ENCODE results near the gene CADM1. TPM values are rescaled to one million over a fixed set of nuclear protein-coding genes. Genes with fewer than 3 reads are reported as not detected.

Gene CADM1
- total and polyA plus RNA-seq, 10 donors: 1.4 to 18.8 (median 10.4) TPM

- Histone ChIP-seq H3K36me3 (no peaks in the 10 kb centered on the region), H3K27me3 (replicated peaks in 1 of 7) (peaks cover 0 to 7% (median 0%) of the 10 kb centered on the region in 7 donors), H3K27ac (no peak overlapping the region), H3K9me3 (no peaks in the 10 kb centered on the region), H3K4me3 (no peak overlapping the region), H3K4me1 (no peaks in the 10 kb centered on the region)
- WGBS, 5 donors: 59 to 73% (median 63%) methylated on average over 3 of the region's 3 CpGs
- TF ChIP-seq POLR2A (IDR thresholded peaks at IDR 0.05) (no peak), POLR2AphosphoS5 (IDR thresholded peaks at IDR 0.05) (no peak)
- TF ChIP-seq, protein P1, sequence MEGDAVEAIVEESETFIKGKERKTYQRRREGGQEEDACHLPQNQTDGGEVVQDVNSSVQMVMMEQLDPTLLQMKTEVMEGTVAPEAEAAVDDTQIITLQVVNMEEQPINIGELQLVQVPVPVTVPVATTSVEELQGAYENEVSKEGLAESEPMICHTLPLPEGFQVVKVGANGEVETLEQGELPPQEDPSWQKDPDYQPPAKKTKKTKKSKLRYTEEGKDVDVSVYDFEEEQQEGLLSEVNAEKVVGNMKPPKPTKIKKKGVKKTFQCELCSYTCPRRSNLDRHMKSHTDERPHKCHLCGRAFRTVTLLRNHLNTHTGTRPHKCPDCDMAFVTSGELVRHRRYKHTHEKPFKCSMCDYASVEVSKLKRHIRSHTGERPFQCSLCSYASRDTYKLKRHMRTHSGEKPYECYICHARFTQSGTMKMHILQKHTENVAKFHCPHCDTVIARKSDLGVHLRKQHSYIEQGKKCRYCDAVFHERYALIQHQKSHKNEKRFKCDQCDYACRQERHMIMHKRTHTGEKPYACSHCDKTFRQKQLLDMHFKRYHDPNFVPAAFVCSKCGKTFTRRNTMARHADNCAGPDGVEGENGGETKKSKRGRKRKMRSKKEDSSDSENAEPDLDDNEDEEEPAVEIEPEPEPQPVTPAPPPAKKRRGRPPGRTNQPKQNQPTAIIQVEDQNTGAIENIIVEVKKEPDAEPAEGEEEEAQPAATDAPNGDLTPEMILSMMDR (IDR thresholded peaks at IDR 0.05 in 8 of 11, conservative IDR thresholded peaks at IDR 0.05 in 3 of 11): no peak
- intact Hi-C loops (cut with DNase I; ENCODE audit: low total_unique reads): no loop called here
- no peak for DNase-seq
Measured at GRCh38 chr11:115408036-115408921, 95.9 kb downstream of the CADM1 start.

DNA sequence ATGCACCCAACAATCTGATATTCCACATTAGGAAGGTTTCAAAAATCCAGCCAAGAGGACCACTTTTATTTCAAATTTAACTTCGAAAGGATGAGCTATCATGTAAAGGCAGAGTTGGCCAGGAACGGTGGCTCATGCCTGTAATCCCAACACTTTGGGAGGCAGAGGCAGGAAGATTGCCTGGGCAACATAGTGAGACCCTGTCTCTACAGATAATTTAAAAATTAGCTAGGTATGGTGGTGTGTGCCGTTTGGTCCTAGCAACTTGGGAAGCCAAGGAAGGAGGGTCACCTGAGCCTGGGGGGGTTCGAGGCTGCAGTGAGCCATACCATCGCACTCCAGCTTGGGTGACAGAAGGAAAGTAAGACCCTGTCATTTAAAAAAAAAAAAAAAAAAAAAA lies 96.7 kb downstream of the CADM1 start:
- Histone ChIP-seq H3K27me3 (replicated peaks in 1 of 7) (peaks cover 0 to 5% (median 0%) of the 10 kb centered on the region in 7 donors), H3K36me3 (no peaks in the 10 kb centered on the region), H3K4me3 (no peak overlapping the region), H3K9me3 (no peaks in the 10 kb centered on the region), H3K27ac (no peak overlapping the region), H3K4me1 (no peaks in the 10 kb centered on the region)
- DNase-seq: no peak
- 77 to 94% (median 89%) methylated on average over 5 of the region's 5 CpGs for WGBS, 5 donors
- TF ChIP-seq, protein P1 (IDR thresholded peaks at IDR 0.05 in 8 of 11, conservative IDR thresholded peaks at IDR 0.05 in 3 of 11): no peak
- TF ChIP-seq POLR2AphosphoS5 (IDR thresholded peaks at IDR 0.05) (no peak), POLR2A (IDR thresholded peaks at IDR 0.05) (no peak)
- intact Hi-C loops (cut with DNase I; ENCODE audit: low total_unique reads): no loop called here

- no peak for TF ChIP-seq POLR2AphosphoS5 (IDR thresholded peaks at IDR 0.05)
- TF ChIP-seq POLR2A (IDR thresholded peaks at IDR 0.05): no peak
- TF ChIP-seq, protein P1 (IDR thresholded peaks at IDR 0.05 in 8 of 11, conservative IDR thresholded peaks at IDR 0.05 in 3 of 11): no peak
- WGBS, 5 donors: 94 to 98% (median 95%) methylated on average over 4 of the region's 4 CpGs
- intact Hi-C loops (cut with DNase I; ENCODE audit: low total_unique reads): no loop called here
Measured at GRCh38 chr11:115406404-115406803, 97.8 kb downstream of the CADM1 start.

DNA sequence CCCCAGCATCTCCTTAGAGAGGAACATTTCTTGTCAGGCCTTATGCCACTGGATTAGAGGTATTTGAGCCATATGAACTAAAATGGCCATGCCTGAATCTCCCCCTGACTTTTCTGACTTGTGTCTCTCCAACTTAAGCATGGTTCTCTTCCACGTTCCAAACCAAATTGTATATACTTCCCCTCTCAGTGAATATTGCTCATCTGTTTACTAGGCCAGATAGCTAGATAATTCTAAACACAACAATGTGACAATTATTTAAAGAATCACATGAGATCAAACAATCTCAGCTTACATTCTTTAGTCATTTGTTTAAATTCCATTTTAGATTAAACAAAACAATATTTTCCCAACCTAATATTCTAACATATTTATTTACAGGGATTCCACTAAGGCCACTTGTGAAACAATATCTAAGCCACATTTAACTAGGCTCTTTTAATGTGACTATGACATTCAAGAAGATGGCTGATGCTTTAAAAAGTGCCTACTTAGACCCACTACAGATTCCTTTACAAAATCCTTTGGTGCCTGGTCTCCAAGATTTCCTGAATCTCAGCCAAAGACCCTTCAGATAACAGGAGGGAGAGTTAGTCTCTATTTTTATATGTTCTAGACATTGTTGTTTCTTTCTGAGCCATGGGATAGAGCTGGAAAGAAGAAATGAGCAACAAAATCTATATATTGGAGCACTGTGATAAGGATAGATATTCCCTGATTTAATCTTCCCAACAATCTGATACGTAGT lies 105.7 kb downstream of the CADM1 start:
- Histone ChIP-seq H3K36me3 (no peaks in the 10 kb centered on the region), H3K27me3 (replicated peaks in 1 of 7) (no peaks in the 10 kb centered on the region), H3K4me1 (no peaks in the 10 kb centered on the region), H3K9me3 (no peaks in the 10 kb centered on the region), H3K4me3 (no peak overlapping the region), H3K27ac (no peak overlapping the region)
- intact Hi-C loops (cut with DNase I; ENCODE audit: low total_unique reads): no loop called here
- DNase-seq: no peak
- WGBS, 5 donors: 82 to 94% (median 89%) methylated on average over 2 of the region's 2 CpGs
- TF ChIP-seq POLR2AphosphoS5 (IDR thresholded peaks at IDR 0.05) (no peak), POLR2A (IDR thresholded peaks at IDR 0.05) (no peak)
- TF ChIP-seq, protein P1 (IDR thresholded peaks at IDR 0.05 in 8 of 11, conservative IDR thresholded peaks at IDR 0.05 in 3 of 11): no peak

More at GRCh38 chr11:115406404-115406803, 97.8 kb downstream of the CADM1 start:
- H3K9me3 ChIP-seq: no peaks in the 10 kb centered on the region
- H3K4me1 ChIP-seq: no peaks in the 10 kb centered on the region
- no peaks in the 10 kb centered on the region for H3K27me3 ChIP-seq (replicated peaks in 1 of 7)
- H3K4me3 ChIP-seq: no peak overlapping the region
- H3K27ac ChIP-seq: no peak overlapping the region
- H3K36me3 ChIP-seq: no peaks in the 10 kb centered on the region
- DNase-seq: no peak
